Ascending aorta (tissue), 2 donors: ENCODE results near the gene SSTR4. TPM values are rescaled to one million over a fixed set of nuclear protein-coding genes. Genes with fewer than 3 reads are reported as not detected.

Experiments used
- DNase-seq, 2 donors: peaks; one replicate each; pipeline ENCODE4 v3.0.0-alpha.2; 2019; ENCODE audit warnings: low spot score in 2 of 2
- H3K27ac ChIP-seq, 2 donors: fragments of 200-600 bp; sonication (generic); one replicate each; pipeline ENCODE4 v1.5.1; 2016 to 2017; ENCODE audit warnings: mild to moderate bottlenecking in 1 of 2
- H3K27me3 ChIP-seq: fragments of 200-600 bp; sonication (generic); one replicate; pipeline ENCODE4 v1.5.1; 2017
- H3K36me3 ChIP-seq, 2 donors: fragments of 200-600 bp; sonication (generic); one replicate each; pipeline ENCODE4 v1.5.1; 2016
- H3K4me1 ChIP-seq, 2 donors: fragments of 200-600 bp; sonication (generic); one replicate each; pipeline ENCODE4 v1.5.1; 2016 to 2017; ENCODE audit warnings: mild to moderate bottlenecking in 1 of 2
- H3K4me3 ChIP-seq, 2 donors: fragments of 200-600 bp; sonication (generic); one replicate each; pipeline ENCODE4 v1.5.1; 2016 to 2017; ENCODE audit warnings: mild to moderate bottlenecking in 1 of 2
- H3K9me3 ChIP-seq, 2 donors: fragments of 200-600 bp; sonication (generic); one replicate each; pipeline ENCODE4 v1.5.1; 2016
- intact Hi-C: fragments of 100-400 bp; cut with DNase I; formaldehyde crosslinking; loops from one replicate; pipeline ENCODE4 v1.15.1; 2023
- total RNA-seq: library from RNA; depleted of rRNA; stranded (reverse); fragments of >200 nt; gene quantifications from one replicate; pipeline ENCODE4 v1.1.0, GENCODE V29; 2016
- TF ChIP-seq, protein P1 (sequence below), 3 experiments: fragments of 200-600 bp in 2 of 3; fragments of 450-650 bp in 1 of 3; sonication (generic) in 2 of 3; IDR thresholded peaks; one replicate each; pipeline ENCODE4 v1.5.1; 2016 to 2019; ENCODE audit warnings: antibody characterized with exemption in 3 of 3, mild to moderate bottlenecking in 1 of 3, moderate library complexity in 1 of 3

The SSTR4 gene
- total RNA-seq, 1 donor from 2014 or later = not detected

DNA sequence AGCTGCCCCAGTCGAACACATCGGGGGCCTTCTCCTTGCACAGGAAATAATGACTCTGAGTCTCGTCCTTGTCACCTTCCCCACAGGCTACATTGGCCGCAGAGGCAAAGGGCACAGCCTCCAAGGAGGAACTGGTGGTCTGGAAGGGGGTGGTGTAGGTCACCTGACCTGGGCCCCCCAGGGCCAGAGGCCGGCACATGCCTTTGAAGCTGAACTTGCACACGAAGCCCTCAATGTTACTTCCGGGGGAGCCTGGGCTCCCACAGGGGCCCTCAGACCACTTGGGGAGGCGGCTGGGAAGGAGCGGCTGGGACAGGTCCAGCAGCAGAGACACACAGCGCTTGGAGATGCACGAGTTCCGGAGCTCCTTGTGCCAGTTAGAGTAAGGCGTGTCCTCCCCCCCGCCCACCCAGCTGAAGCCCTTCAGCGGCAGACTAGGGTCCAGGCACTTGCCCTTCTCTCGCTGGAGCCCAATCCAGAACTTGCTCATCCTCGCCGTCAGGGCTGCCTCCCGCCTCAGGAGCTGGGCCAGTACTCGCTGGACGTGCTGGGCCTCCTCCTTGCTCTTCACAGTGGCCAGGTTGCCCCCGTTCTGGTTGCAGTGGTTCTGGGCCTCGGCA, 50.4 kb downstream of the SSTR4 start:
- no peaks in the 10 kb centered on the region for H3K9me3 ChIP-seq
- peak overlapping the region; percentile 29 to 44 for H3K4me3 ChIP-seq
- TF ChIP-seq, protein P1, sequence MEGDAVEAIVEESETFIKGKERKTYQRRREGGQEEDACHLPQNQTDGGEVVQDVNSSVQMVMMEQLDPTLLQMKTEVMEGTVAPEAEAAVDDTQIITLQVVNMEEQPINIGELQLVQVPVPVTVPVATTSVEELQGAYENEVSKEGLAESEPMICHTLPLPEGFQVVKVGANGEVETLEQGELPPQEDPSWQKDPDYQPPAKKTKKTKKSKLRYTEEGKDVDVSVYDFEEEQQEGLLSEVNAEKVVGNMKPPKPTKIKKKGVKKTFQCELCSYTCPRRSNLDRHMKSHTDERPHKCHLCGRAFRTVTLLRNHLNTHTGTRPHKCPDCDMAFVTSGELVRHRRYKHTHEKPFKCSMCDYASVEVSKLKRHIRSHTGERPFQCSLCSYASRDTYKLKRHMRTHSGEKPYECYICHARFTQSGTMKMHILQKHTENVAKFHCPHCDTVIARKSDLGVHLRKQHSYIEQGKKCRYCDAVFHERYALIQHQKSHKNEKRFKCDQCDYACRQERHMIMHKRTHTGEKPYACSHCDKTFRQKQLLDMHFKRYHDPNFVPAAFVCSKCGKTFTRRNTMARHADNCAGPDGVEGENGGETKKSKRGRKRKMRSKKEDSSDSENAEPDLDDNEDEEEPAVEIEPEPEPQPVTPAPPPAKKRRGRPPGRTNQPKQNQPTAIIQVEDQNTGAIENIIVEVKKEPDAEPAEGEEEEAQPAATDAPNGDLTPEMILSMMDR (IDR thresholded peaks at IDR 0.05) = no peak
- no peaks in the 10 kb centered on the region for H3K36me3 ChIP-seq
- intact Hi-C loops = loop anchor here (1.0 to 2.0 kb wide), 2 partner anchors 23 to 59 kb away; no protein-coding TSS in a partner anchor
- peaks cover 8 to 42% of the 10 kb centered on the region in 2 donors for H3K4me1 ChIP-seq
- H3K27ac ChIP-seq = peak overlapping the region; percentile 90 to 99
- DNase-seq = no peak
- H3K27me3 ChIP-seq = no peaks in the 10 kb centered on the region

- intact Hi-C loops = loop anchor here (1.0 to 2.0 kb wide), 2 partner anchors 24 to 59 kb away; no protein-coding TSS in a partner anchor
Observed at GRCh38 chr20:23086056-23086566, 51.0 kb downstream of the SSTR4 start, which contains the start of gene CD93. TSS of gene CD93 (minus strand) at chr20:23086324. CDS start at chr20:23086192, 132 bp downstream.

GRCh38 chr20:23086931-23087411, 51.9 kb downstream of the SSTR4 start:
- DNase-seq = no peak

More at GRCh38 chr20:23086056-23086566, 51.0 kb downstream of the SSTR4 start, which contains the start of gene CD93:
- TF ChIP-seq, protein P1 (IDR thresholded peaks at IDR 0.05) = no peak
- DNase-seq = peak in 1 of 2 donors; percentile 87
- peak within 1 kb of the TSS; percentile 90 to 99 for H3K27ac ChIP-seq
- no peaks in the 10 kb centered on the region for H3K36me3 ChIP-seq
- no peaks in the 10 kb centered on the region for H3K27me3 ChIP-seq
- H3K4me3 ChIP-seq = peak within 1 kb of the TSS; percentile 29 to 44
- H3K4me1 ChIP-seq = peaks cover 8 to 42% of the 10 kb centered on the region in 2 donors
- no peaks in the 10 kb centered on the region for H3K9me3 ChIP-seq

GRCh38 chr20:23087587-23088251, 52.6 kb downstream of the SSTR4 start:
- Histone ChIP-seq H3K27ac (peak overlapping the region; percentile 90 to 99), H3K4me3 (no peak overlapping the region), H3K27me3 (no peaks in the 10 kb centered on the region), H3K4me1 (peaks cover 8 to 47% of the 10 kb centered on the region in 2 donors), H3K9me3 (no peaks in the 10 kb centered on the region), H3K36me3 (no peaks in the 10 kb centered on the region)
- intact Hi-C loops = loop anchor here (2.0 kb wide), 1 partner anchor 57 kb away; no protein-coding TSS in a partner anchor
- no peak for DNase-seq
- TF ChIP-seq, protein P1 (IDR thresholded peaks at IDR 0.05) = no peak

More at GRCh38 chr20:23086931-23087411, 51.9 kb downstream of the SSTR4 start:
- peak overlapping the region; percentile 90 to 99 for H3K27ac ChIP-seq
- intact Hi-C loops = loop anchor here (1.0 to 2.0 kb wide), 2 partner anchors 25 to 58 kb away; no protein-coding TSS in a partner anchor
- H3K4me3 ChIP-seq = peak overlapping the region; percentile 29 to 44
- H3K9me3 ChIP-seq = no peaks in the 10 kb centered on the region
- peaks cover 8 to 45% of the 10 kb centered on the region in 2 donors for H3K4me1 ChIP-seq
- no peaks in the 10 kb centered on the region for H3K36me3 ChIP-seq
- H3K27me3 ChIP-seq = no peaks in the 10 kb centered on the region
- TF ChIP-seq, protein P1 (IDR thresholded peaks at IDR 0.05) = no peak

Other genes starting within 250 kb of the SSTR4 start
- 326 TPM for gene THBD, start 14.4 kb downstream of the SSTR4 start, total RNA-seq
- 206 TPM for gene CD93, start 51.0 kb downstream of the SSTR4 start, total RNA-seq